Measurements from ENCODE around the gene GALNTL6. TPM values are rescaled to one million over a fixed set of nuclear protein-coding genes. Genes with fewer than 3 reads are reported as not detected.

Gene GALNTL6
- total RNA-seq, 1 experiment from 2014 or later, result not detected

- Histone ChIP-seq H3K56ac (ENCODE audit: insufficient read length, low read depth, low read length) (no peak overlapping the region), H3K23me2 (ENCODE audit: insufficient read length, low read depth, low read length, poor library complexity, severe bottlenecking) (no peaks in the 10 kb centered on the region), H3K14ac (ENCODE audit: insufficient read depth, low read length) (no peak overlapping the region), H3K18ac (ENCODE audit: insufficient read length, low read depth, low read length) (no peak overlapping the region), H2BK20ac (ENCODE audit: low read depth, low read length, poor library complexity, severe bottlenecking) (no peak overlapping the region), H3K4me1 (ENCODE audit: insufficient read depth, low read length) (no peaks in the 10 kb centered on the region), H3K4ac (ENCODE audit: low read depth, low read length) (no peak overlapping the region), H2BK120ac (ENCODE audit: low read depth, low read length, poor library complexity, severe bottlenecking) (no peak overlapping the region), H3K4me2 (ENCODE audit: insufficient read depth, insufficient read length, low read length) (no peak overlapping the region), H2AFZ (ENCODE audit: low read length) (no peak overlapping the region), H3K9ac (ENCODE audit: extremely low read depth, insufficient read length, low read length) (no peak overlapping the region), H4K8ac (replicated peaks; ENCODE audit: insufficient read length, low read depth, low read length) (no peak overlapping the region), H3K79me1 (ENCODE audit: insufficient read depth, low read depth, low read length, poor library complexity, severe bottlenecking) (no peaks in the 10 kb centered on the region), H3K27ac (ENCODE audit: insufficient read length, low read depth, low read length) (no peak overlapping the region), H4K20me1 (ENCODE audit: control insufficient read depth, insufficient read depth, insufficient read length) (no peaks in the 10 kb centered on the region), H2BK5ac (ENCODE audit: insufficient read length, low read length) (no peak overlapping the region), H3T11ph (ENCODE audit: low read length) (no peak overlapping the region), H4K91ac (ENCODE audit: insufficient read length, low read depth, low read length) (no peak overlapping the region), H3K27me3 (ENCODE audit: insufficient read depth, low read length) (no peaks in the 10 kb centered on the region), H3K9me3 (ENCODE audit: control insufficient read depth, low read depth, low read length) (no peaks in the 10 kb centered on the region), H4K5ac (ENCODE audit: insufficient read length, low read depth, low read length) (no peak overlapping the region), H2BK12ac (ENCODE audit: insufficient read length, low read depth, low read length) (no peak overlapping the region), H2AK5ac (ENCODE audit: insufficient read length, low read length) (no peak overlapping the region), H3K23ac (ENCODE audit: insufficient read length, low read depth, low read length) (no peak overlapping the region), H2BK15ac (ENCODE audit: low read depth, low read length) (no peak overlapping the region), H3K79me2 (ENCODE audit: insufficient read depth, low read length) (no peaks in the 10 kb centered on the region)
- Mint-ChIP-seq H3K27me3 (ENCODE audit: low read depth) (no peaks in the 10 kb centered on the region), H3K4me1 (no peaks in the 10 kb centered on the region), H3K9me3 (no peaks in the 10 kb centered on the region), H3K36me3 (ENCODE audit: insufficient read depth in 1 of 3, low read depth in 3 of 3) (no peaks in the 10 kb centered on the region), H3K4me3 (no peak overlapping the region), H3K27ac (no peak overlapping the region)
- no peak for TF ChIP-seq CTCF (conservative IDR thresholded peaks at IDR 0.05)
- no peak for DNase-seq
- no CpG with 5 or more reads among the region's 3 CpGs for WGBS (ENCODE audit: extremely low coverage, insufficient read length, low lambda C conversion rate)
These were observed 330.6 kb downstream of the GALNTL6 start for GRCh38 chr4:172143605-172144314.
